ENCODE results near the gene WASL. TPM values are rescaled to one million over a fixed set of nuclear protein-coding genes. Genes with fewer than 3 reads are reported as not detected.
A peak's percentile ranks its signal among the peaks of the same experiment; 100 is the strongest.
"Not testable (repeated sequence)": the region's sequence is repeated elsewhere in the genome, so short reads cannot be mapped to it uniquely, and the experiment has no call there.

Gene WASL
- total RNA-seq, 2 experiments from 2014 or later: 7.5 to 7.6 TPM

DNA sequence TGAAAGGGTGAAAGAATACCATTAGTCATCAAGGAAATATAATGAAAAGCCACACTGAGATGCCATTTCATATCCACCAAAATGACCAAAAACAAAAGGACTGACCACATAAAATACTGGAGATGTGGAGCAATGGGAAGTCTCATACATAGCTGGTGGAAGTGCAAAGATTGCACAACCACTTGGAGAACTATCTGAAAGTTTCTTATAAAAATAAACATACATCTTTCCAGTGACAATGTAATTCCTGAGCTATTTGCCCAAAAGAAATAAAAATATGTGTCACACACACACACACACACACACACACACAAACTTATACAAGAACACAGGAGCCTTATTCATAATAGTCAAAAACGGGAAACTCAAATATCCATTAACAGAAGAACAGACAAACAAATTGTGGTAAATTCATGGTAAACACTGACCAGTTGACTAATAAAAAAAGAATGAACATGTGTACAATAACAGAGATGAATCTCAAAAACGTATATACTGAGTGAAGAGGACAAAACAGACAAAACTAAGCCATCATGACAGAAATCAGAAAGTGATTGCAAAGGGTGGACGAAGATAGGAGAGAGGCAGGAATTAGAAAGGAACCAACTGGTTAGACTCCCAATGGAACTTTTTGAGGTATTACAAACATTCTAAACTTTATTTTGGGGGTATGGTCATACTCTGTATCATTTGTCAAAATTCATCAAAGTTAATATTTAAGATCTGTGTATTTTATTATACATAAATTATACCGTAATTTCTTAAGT, 21.5 kb downstream of the WASL start:
- H3K9me3 Mint-ChIP-seq (ENCODE audit: insufficient read depth): peaks cover under 1% of the 10 kb centered on the region
- ChIA-PET POLR2A (no interaction called here), CTCF (interaction anchor here (1.5 to 2.0 kb wide), 2 partner anchors 21 to 24 kb away, joined by 3 to 8 read pairs; partner anchors contain the start of gene WASL)
- ATAC-seq: no peak
- H3K27me3 Mint-ChIP-seq (ENCODE audit: low read depth): no peaks in the 10 kb centered on the region
- H3K27ac Mint-ChIP-seq: no peak overlapping the region
- H3K36me3 Mint-ChIP-seq (ENCODE audit: low read depth): peaks cover 31% of the 10 kb centered on the region
- peaks cover 50% of the 10 kb centered on the region for H3K4me1 Mint-ChIP-seq (ENCODE audit: low read depth)
- DNase-seq: no peak
- no peak overlapping the region for H3K4me3 Mint-ChIP-seq

GRCh38 chr7:123725586-123726171, 23.1 kb downstream of the WASL start:
- no peak overlapping the region for H3K27ac Mint-ChIP-seq
- DNase-seq: no peak
- H3K27me3 Mint-ChIP-seq (ENCODE audit: low read depth): no peaks in the 10 kb centered on the region
- no peaks in the 10 kb centered on the region for H3K9me3 Mint-ChIP-seq (ENCODE audit: insufficient read depth)
- ChIA-PET POLR2A (interaction anchor here (1.4 kb wide), 1 partner anchor 23 kb away, joined by 8 read pairs; the partner anchor contains the start of gene WASL), CTCF (no interaction called here)
- H3K4me3 Mint-ChIP-seq: peak overlapping the region; percentile 5
- peaks cover 53% of the 10 kb centered on the region for H3K4me1 Mint-ChIP-seq (ENCODE audit: low read depth)
- peaks cover 30% of the 10 kb centered on the region for H3K36me3 Mint-ChIP-seq (ENCODE audit: low read depth)
- ATAC-seq: no peak

DNA sequence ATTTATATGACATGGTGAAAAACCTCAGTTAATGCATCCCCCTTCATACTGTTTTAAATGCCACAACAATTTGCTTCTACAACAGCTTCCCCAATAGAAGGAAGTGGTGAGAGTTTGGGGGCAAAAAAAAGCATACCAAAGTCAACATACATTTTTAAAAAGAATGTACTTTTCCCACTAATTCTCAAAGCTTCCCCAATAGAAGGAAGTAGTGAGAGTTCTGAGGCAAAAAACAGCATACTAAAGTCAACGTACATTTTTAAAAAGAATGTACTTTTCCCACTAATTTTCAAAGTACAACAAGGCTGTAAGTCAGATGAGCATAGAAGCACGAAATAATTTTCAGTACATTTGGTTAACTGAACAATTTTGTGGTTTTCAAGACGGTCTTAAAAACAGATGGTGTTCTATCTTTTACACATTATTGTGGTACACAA, 24.0 kb downstream of the WASL start:
- H3K27me3 Mint-ChIP-seq (ENCODE audit: low read depth): no peaks in the 10 kb centered on the region
- H3K27ac Mint-ChIP-seq: peak overlapping the region; percentile 81
- H3K4me3 Mint-ChIP-seq: peak overlapping the region; percentile 46
- POLR2A ChIA-PET: interaction anchor here (1.4 to 2.1 kb wide), 2 partner anchors 24 kb away, joined by 8 to 12 read pairs; partner anchors contain the start of gene WASL
- DNase-seq: no peak
- peak; percentile 43 for ATAC-seq
- peaks cover 59% of the 10 kb centered on the region for H3K4me1 Mint-ChIP-seq (ENCODE audit: low read depth)
- CTCF ChIA-PET: interaction anchor here (2.8 kb wide), 1 partner anchor 24 kb away, joined by 17 read pairs; the partner anchor contains the start of gene WASL
- no peaks in the 10 kb centered on the region for H3K9me3 Mint-ChIP-seq (ENCODE audit: insufficient read depth)
- H3K36me3 Mint-ChIP-seq (ENCODE audit: low read depth): peaks cover 28% of the 10 kb centered on the region

DNA sequence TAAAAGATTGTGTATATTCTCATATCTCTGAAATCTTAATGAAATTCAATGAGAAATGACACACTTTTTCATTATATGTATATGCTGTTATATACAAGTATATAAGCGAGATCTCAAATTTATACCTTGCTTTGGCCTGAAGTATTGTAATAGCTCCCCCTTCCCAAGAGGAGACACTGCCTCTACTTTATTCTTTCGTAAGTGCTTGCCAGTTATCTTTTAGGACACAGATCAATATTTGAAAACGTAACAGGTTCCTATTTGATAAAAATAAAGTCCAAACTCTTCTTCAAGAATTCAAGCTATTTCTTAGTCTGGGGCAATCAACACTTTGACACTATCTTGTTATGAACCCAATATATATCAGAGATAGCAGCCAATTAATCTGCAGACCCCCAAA, 24.9 kb downstream of the WASL start:
- H3K27me3 Mint-ChIP-seq (ENCODE audit: low read depth): no peaks in the 10 kb centered on the region
- POLR2A ChIA-PET: interaction anchor here (2.1 kb wide), 1 partner anchor 25 kb away, joined by 12 read pairs; the partner anchor contains the start of gene WASL
- H3K9me3 Mint-ChIP-seq (ENCODE audit: insufficient read depth): no peaks in the 10 kb centered on the region
- CTCF ChIA-PET: interaction anchor here (0.8 to 2.8 kb wide), 4 partner anchors 16 to 100 kb away, joined by 3 to 17 read pairs (median 4); partner anchors contain the start of gene WASL
- ATAC-seq (no peak), DNase-seq (no peak)
- H3K4me1 Mint-ChIP-seq (ENCODE audit: low read depth): peaks cover 68% of the 10 kb centered on the region
- H3K4me3 Mint-ChIP-seq: no peak overlapping the region
- no peak overlapping the region for H3K27ac Mint-ChIP-seq
- H3K36me3 Mint-ChIP-seq (ENCODE audit: low read depth): peaks cover 28% of the 10 kb centered on the region

DNA sequence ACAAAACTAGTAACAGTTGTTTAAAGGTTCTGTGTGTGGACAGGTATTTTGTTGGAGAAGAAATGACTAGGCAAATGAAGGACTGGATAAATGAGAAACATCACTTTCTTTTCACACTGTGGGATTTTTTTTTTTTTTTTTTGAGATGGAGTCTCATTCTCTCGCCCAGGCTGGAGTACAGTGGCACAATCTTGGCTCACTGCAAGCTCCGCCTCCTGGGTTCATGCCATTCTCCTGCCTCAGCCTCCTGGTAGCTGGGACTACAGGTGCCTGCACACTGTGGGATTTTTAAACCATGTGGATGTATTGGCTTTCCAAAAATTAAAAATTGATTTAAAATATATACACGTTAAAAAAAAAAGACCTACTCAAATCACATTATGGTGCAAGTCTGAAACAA, 28.3 kb downstream of the WASL start:
- not testable (repeated sequence) for DNase-seq; H3K9me3 Mint-ChIP-seq (ENCODE audit: insufficient read depth); H3K27me3 Mint-ChIP-seq (ENCODE audit: low read depth); H3K27ac Mint-ChIP-seq; ATAC-seq; H3K4me3 Mint-ChIP-seq
- POLR2A ChIA-PET: interaction anchor here (1.8 kb wide), 1 partner anchor 28 kb away, joined by 10 read pairs; the partner anchor contains the start of gene WASL
- Mint-ChIP-seq H3K4me1 (ENCODE audit: low read depth) (peaks cover 66% of the 10 kb centered on the region), H3K36me3 (ENCODE audit: low read depth) (peaks cover 24% of the 10 kb centered on the region)
- CTCF ChIA-PET: interaction anchor here (1.3 kb wide), 1 partner anchor 28 kb away, joined by 4 read pairs; no protein-coding TSS in a partner anchor

DNA sequence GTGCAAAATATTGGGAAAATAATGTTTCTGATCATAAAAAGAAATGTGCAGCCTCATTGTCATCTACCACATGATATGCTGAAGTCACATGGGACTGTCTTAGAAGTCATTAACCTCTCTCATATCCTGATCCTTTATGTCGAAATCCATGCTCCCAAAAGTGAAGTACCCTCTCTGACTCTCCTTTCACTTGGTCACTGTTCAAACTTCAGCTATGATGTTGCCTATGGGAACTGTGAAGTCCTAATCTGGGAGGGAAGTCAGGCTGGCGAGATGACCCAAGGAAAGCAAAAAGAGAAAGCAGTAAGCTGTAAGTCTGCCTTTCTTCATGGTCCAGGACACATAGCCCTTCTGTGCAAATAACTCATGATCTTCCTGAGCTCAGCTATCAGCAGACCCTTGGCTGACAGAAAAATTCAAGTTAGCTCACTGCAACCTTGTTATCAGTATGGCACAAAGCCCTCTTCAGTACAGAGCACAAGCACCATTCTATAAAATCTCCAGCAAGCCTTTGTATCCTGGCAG, 29.5 kb downstream of the WASL start:
- H3K9me3 Mint-ChIP-seq (ENCODE audit: insufficient read depth): no peaks in the 10 kb centered on the region
- ATAC-seq: peak; percentile 28
- peak overlapping the region; percentile 89 for H3K27ac Mint-ChIP-seq
- no peak for DNase-seq
- ChIA-PET POLR2A (interaction anchor here (1.8 kb wide), 1 partner anchor 29 kb away, joined by 10 read pairs; the partner anchor contains the start of gene WASL), CTCF (interaction anchor here (1.9 to 3.6 kb wide), 2 partner anchors 11 to 29 kb away, joined by 8 to 13 read pairs; partner anchors contain the start of gene WASL)
- H3K4me1 Mint-ChIP-seq (ENCODE audit: low read depth): peaks cover 67% of the 10 kb centered on the region
- H3K4me3 Mint-ChIP-seq: peak overlapping the region; percentile 68
- no peaks in the 10 kb centered on the region for H3K27me3 Mint-ChIP-seq (ENCODE audit: low read depth)
- peaks cover 32% of the 10 kb centered on the region for H3K36me3 Mint-ChIP-seq (ENCODE audit: low read depth)

DNA sequence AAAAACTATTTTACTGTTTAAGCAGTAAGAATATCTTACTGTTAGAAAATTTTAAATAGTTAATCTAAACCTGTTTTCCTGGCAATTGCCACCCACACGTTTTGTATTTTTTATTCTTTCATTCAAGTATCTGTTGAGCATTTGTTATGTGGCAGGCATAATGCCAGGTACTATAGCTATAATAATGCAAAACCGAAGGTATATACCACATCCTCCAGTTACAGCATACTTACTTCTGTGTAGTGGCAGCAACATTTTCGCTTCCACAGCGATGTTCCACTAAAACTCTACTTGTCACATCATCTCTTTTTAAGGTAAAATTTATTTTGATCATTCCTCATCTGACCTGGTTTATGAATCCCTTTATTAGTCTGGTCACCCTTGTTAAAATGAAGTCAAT, 30.0 kb downstream of the WASL start:
- ATAC-seq (peak; percentile 87), DNase-seq (peak; percentile 40)
- Mint-ChIP-seq H3K27ac (peak overlapping the region; percentile 89), H3K27me3 (ENCODE audit: low read depth) (no peaks in the 10 kb centered on the region), H3K4me1 (ENCODE audit: low read depth) (peaks cover 65% of the 10 kb centered on the region), H3K4me3 (peak overlapping the region; percentile 68), H3K36me3 (ENCODE audit: low read depth) (peaks cover 32% of the 10 kb centered on the region), H3K9me3 (ENCODE audit: insufficient read depth) (no peaks in the 10 kb centered on the region)
- ChIA-PET CTCF (interaction anchor here (1.9 to 3.6 kb wide), 2 partner anchors 10 to 30 kb away, joined by 8 to 13 read pairs; partner anchors contain the start of gene WASL), POLR2A (interaction anchor here (1.8 kb wide), 1 partner anchor 30 kb away, joined by 10 read pairs; the partner anchor contains the start of gene WASL)

DNA sequence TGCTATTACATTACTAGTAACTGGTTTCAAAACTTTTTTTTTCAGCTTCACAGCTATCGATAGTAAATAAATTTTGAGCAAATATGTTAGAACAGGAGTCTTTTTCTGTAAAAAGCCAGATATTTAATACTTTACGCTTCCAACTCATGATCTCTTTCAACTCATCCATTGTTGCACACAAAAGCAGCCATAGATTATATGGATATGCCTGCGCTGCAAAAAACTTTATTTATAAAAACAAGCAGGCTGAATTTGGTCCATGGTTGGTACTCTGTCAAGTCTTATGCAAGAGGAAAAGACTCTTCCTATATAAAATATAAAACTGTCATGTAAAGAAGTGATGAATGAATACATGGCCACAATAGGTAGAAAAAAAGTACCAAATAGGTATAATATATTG, 31.1 kb downstream of the WASL start:
- Mint-ChIP-seq H3K9me3 (ENCODE audit: insufficient read depth) (no peaks in the 10 kb centered on the region), H3K27ac (no peak overlapping the region), H3K4me1 (ENCODE audit: low read depth) (peaks cover 69% of the 10 kb centered on the region), H3K36me3 (ENCODE audit: low read depth) (peaks cover 35% of the 10 kb centered on the region), H3K27me3 (ENCODE audit: low read depth) (no peaks in the 10 kb centered on the region), H3K4me3 (no peak overlapping the region)
- DNase-seq (no peak), ATAC-seq (no peak)
- ChIA-PET CTCF (interaction anchor here (1.2 to 3.6 kb wide), 4 partner anchors 9 to 32 kb away, joined by 3 to 17 read pairs (median 8); partner anchors contain the start of gene WASL), POLR2A (interaction anchor here (1.4 to 1.9 kb wide), 2 partner anchors 30 to 32 kb away, joined by 3 to 4 read pairs; no protein-coding TSS in a partner anchor)

- H3K4me3 Mint-ChIP-seq: no peak overlapping the region
- ChIA-PET CTCF (interaction anchor here (1.0 to 3.6 kb wide), 5 partner anchors 8 to 32 kb away, joined by 3 to 17 read pairs (median 4); partner anchors contain the start of gene WASL), POLR2A (interaction anchor here (0.7 to 1.9 kb wide), 4 partner anchors 8 to 83 kb away, joined by 3 to 7 read pairs (median 4); no protein-coding TSS in a partner anchor)
- no peaks in the 10 kb centered on the region for H3K27me3 Mint-ChIP-seq (ENCODE audit: low read depth)
- ATAC-seq (no peak), DNase-seq (no peak)
- H3K9me3 Mint-ChIP-seq (ENCODE audit: insufficient read depth): no peaks in the 10 kb centered on the region
- peaks cover 77% of the 10 kb centered on the region for H3K4me1 Mint-ChIP-seq (ENCODE audit: low read depth)
- peaks cover 35% of the 10 kb centered on the region for H3K36me3 Mint-ChIP-seq (ENCODE audit: low read depth)
- H3K27ac Mint-ChIP-seq: no peak overlapping the region
Measured at GRCh38 chr7:123716877-123717276, 31.9 kb downstream of the WASL start.

- H3K27me3 Mint-ChIP-seq (ENCODE audit: low read depth): no peaks in the 10 kb centered on the region
Measured at GRCh38 chr7:123715799-123716198, 33.0 kb downstream of the WASL start.

DNA sequence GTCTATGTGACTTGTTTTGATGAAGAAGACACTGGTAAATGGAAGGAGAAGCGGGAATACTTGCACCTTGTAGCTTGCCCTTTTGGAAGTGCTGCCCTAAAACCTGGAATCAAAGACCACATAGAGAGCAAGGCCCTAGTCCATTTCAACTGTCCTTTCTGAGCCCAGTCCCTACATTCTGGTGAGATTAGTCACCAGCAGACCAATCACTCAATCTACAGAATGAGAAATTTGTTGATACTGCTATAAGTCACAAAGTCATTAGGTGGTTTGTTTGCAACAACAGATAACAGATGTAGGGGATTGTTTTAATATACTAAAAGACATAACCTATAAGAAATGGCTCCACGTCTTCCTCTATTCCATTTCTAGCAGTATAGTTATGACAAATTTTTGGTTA, 33.6 kb downstream of the WASL start:
- DNase-seq (no peak), ATAC-seq (no peak)
- H3K36me3 Mint-ChIP-seq (ENCODE audit: low read depth): peaks cover 31% of the 10 kb centered on the region
- peaks cover 83% of the 10 kb centered on the region for H3K4me1 Mint-ChIP-seq (ENCODE audit: low read depth)
- H3K27me3 Mint-ChIP-seq (ENCODE audit: low read depth): no peaks in the 10 kb centered on the region
- ChIA-PET POLR2A (no interaction called here), CTCF (interaction anchor here (1.2 kb wide), 1 partner anchor 21 kb away, joined by 3 read pairs; no protein-coding TSS in a partner anchor)
- no peak overlapping the region for H3K4me3 Mint-ChIP-seq
- H3K9me3 Mint-ChIP-seq (ENCODE audit: insufficient read depth): no peaks in the 10 kb centered on the region
- no peak overlapping the region for H3K27ac Mint-ChIP-seq

More at GRCh38 chr7:123715799-123716198, 33.0 kb downstream of the WASL start:
- DNase-seq (no peak), ATAC-seq (no peak)
- ChIA-PET POLR2A (interaction anchor here (1.9 kb wide), 1 partner anchor 32 kb away, joined by 4 read pairs; no protein-coding TSS in a partner anchor), CTCF (interaction anchor here (1.2 to 2.0 kb wide), 2 partner anchors 21 to 33 kb away, joined by 3 to 17 read pairs; partner anchors contain the start of gene WASL)
- Mint-ChIP-seq H3K4me1 (ENCODE audit: low read depth) (peaks cover 80% of the 10 kb centered on the region), H3K36me3 (ENCODE audit: low read depth) (peaks cover 31% of the 10 kb centered on the region), H3K4me3 (no peak overlapping the region), H3K27ac (no peak overlapping the region), H3K9me3 (ENCODE audit: insufficient read depth) (no peaks in the 10 kb centered on the region)

Measured in activated CD8-positive, alpha-beta T cell treated with anti-CD3 and anti-CD28 coated beads, Interleukin-2, amount 10 ng/mL, durations not matched to agents 7 days and 5 days (primary cell).